Tibial nerve (tissue), 3 donors: ENCODE measurements around the gene NUP214.

Experiments used
- POLR2A ChIP-seq, 2 donors: fragments of 450-650 bp; IDR thresholded peaks; one replicate each; pipeline ENCODE4 v1.6.1; 2017; ENCODE audit warnings: antibody characterized with exemption in 2 of 2, mild to moderate bottlenecking in 2 of 2, moderate library complexity in 2 of 2
- TF ChIP-seq, protein P1 (sequence below), 5 experiments: fragments of 200-600 bp in 3 of 5; fragments of 450-650 bp in 2 of 5; sonication (generic) in 3 of 5; IDR thresholded peaks; one replicate each; pipeline ENCODE4 v1.5.1; 2016 to 2019; ENCODE audit warnings: antibody characterized with exemption in 5 of 5, mild to moderate bottlenecking in 3 of 5, moderate library complexity in 2 of 5

DNA sequence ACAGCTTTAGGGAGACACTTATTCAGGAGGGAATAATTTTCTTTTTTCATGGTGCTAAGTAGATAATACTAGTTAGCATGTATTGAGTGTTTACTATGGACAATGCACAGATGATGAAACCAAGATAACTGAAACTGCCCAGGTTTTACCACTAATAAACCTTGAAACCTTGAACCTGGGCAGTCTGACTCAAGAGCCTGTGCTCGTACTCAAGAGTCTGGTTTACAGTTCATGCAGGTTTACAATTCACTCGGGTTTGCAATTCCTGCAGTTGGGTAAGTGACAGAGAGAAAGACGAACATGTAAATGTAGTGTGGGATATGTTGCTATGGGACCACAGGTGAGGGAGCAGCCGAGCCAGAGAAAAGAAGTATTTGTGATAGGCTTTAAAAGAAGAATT is 28.2 kb downstream of the NUP214 start:
- TF ChIP-seq, protein P1, sequence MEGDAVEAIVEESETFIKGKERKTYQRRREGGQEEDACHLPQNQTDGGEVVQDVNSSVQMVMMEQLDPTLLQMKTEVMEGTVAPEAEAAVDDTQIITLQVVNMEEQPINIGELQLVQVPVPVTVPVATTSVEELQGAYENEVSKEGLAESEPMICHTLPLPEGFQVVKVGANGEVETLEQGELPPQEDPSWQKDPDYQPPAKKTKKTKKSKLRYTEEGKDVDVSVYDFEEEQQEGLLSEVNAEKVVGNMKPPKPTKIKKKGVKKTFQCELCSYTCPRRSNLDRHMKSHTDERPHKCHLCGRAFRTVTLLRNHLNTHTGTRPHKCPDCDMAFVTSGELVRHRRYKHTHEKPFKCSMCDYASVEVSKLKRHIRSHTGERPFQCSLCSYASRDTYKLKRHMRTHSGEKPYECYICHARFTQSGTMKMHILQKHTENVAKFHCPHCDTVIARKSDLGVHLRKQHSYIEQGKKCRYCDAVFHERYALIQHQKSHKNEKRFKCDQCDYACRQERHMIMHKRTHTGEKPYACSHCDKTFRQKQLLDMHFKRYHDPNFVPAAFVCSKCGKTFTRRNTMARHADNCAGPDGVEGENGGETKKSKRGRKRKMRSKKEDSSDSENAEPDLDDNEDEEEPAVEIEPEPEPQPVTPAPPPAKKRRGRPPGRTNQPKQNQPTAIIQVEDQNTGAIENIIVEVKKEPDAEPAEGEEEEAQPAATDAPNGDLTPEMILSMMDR (IDR thresholded peaks at IDR 0.05): no peak
- TF ChIP-seq POLR2A (IDR thresholded peaks at IDR 0.05): no peak
